Vagina (tissue), 2 donors: ENCODE measurements around the gene CDC42. TPM values are rescaled to one million over a fixed set of nuclear protein-coding genes. Genes with fewer than 3 reads are reported as not detected.

ENCODE experiments used
- DNase-seq, 2 donors: peaks; one replicate each; pipeline ENCODE4 v3.0.0-alpha.2; 2017; ENCODE audit errors: extremely low spot score in 2 of 2
- H3K27ac ChIP-seq: fragments of 200-600 bp; sonication (generic); one replicate; pipeline ENCODE4 v1.5.1; 2019
- H3K27me3 ChIP-seq: fragments of 200-600 bp; sonication (generic); one replicate; pipeline ENCODE4 v1.5.1; 2019
- H3K36me3 ChIP-seq, 2 donors: fragments of 200-600 bp; sonication (generic); one replicate each; pipeline ENCODE4 v1.5.1; 2017 to 2019
- H3K4me1 ChIP-seq: fragments of 200-600 bp; sonication (generic); one replicate; pipeline ENCODE4 v1.5.1; 2019
- H3K4me3 ChIP-seq, 2 donors: fragments of 200-600 bp; sonication (generic); 1 replicate in 1 of 2; 2 replicates in 1 of 2; pipeline ENCODE4 v1.5.1; 2016 to 2019
- H3K9me3 ChIP-seq: fragments of 200-600 bp; sonication (generic); one replicate; pipeline ENCODE4 v1.5.1; 2019
- CTCF ChIP-seq, 3 experiments: fragments of 450-650 bp in 2 of 3; fragments of 200-600 bp in 1 of 3; sonication (generic) in 1 of 3; IDR thresholded peaks; one replicate each; pipeline ENCODE4 v1.5.1; 2017 to 2019; ENCODE audit warnings: antibody characterized with exemption in 3 of 3, mild to moderate bottlenecking in 2 of 3, moderate library complexity in 2 of 3
- POLR2A ChIP-seq, 2 donors: fragments of 450-650 bp; IDR thresholded peaks; one replicate each; pipeline ENCODE4 v1.6.1; 2017; ENCODE audit warnings: antibody characterized with exemption in 2 of 2, mild to moderate bottlenecking in 2 of 2, moderate library complexity in 2 of 2
- POLR2AphosphoS5 ChIP-seq, 2 donors: sonication (generic); formaldehyde crosslinking; IDR thresholded peaks; one replicate each; pipeline ENCODE4 v1.9.0; 2017; ENCODE audit warnings: antibody characterized with exemption in 2 of 2, mild to moderate bottlenecking in 2 of 2, low read depth in 1 of 2; ENCODE audit not compliant: insufficient read depth in 1 of 2
- intact Hi-C: fragments of 100-400 bp; cut with DNase I; formaldehyde crosslinking; loops from one replicate; pipeline ENCODE4 v1.15.1; 2023
- total RNA-seq: library from RNA; depleted of rRNA; stranded (reverse); fragments of >200 nt; gene quantifications from one replicate; pipeline ENCODE4 v1.2.3, GENCODE V29; 2016

Gene CDC42
- total RNA-seq, 1 donor from 2014 or later: 141 TPM

GRCh38 chr1:22124592-22125229, 72.2 kb downstream of the CDC42 start:
- H3K36me3 ChIP-seq: peaks cover 0 to 8% of the 10 kb centered on the region in 2 donors
- no peak for DNase-seq
- intact Hi-C loops: no loop called here
- H3K9me3 ChIP-seq: no peaks in the 10 kb centered on the region
- no peaks in the 10 kb centered on the region for H3K4me1 ChIP-seq
- no peak overlapping the region for H3K27ac ChIP-seq
- H3K4me3 ChIP-seq: no peak overlapping the region
- TF ChIP-seq POLR2A (IDR thresholded peaks at IDR 0.05): no peak
- no peak for TF ChIP-seq POLR2AphosphoS5 (IDR thresholded peaks at IDR 0.05; ENCODE audit: insufficient read depth in 1 of 2, low read depth in 1 of 2)
- H3K27me3 ChIP-seq: no peaks in the 10 kb centered on the region

GRCh38 chr1:22126531-22126930, 74.0 kb downstream of the CDC42 start:
- intact Hi-C loops: no loop called here
- Histone ChIP-seq H3K9me3 (no peaks in the 10 kb centered on the region), H3K4me1 (no peaks in the 10 kb centered on the region), H3K27me3 (no peaks in the 10 kb centered on the region), H3K4me3 (no peak overlapping the region), H3K27ac (no peak overlapping the region), H3K36me3 (no peaks in the 10 kb centered on the region)
- TF ChIP-seq POLR2A (IDR thresholded peaks at IDR 0.05) (no peak), CTCF (IDR thresholded peaks at IDR 0.05) (no peak), POLR2AphosphoS5 (IDR thresholded peaks at IDR 0.05; ENCODE audit: insufficient read depth in 1 of 2, low read depth in 1 of 2) (no peak)
- DNase-seq: no peak

GRCh38 chr1:22127248-22127647, 74.7 kb downstream of the CDC42 start:
- Histone ChIP-seq H3K9me3 (no peaks in the 10 kb centered on the region), H3K27me3 (no peaks in the 10 kb centered on the region), H3K4me1 (peaks cover 6% of the 10 kb centered on the region), H3K36me3 (no peaks in the 10 kb centered on the region), H3K4me3 (no peak overlapping the region), H3K27ac (no peak overlapping the region)
- DNase-seq: no peak
- no peak for TF ChIP-seq POLR2A (IDR thresholded peaks at IDR 0.05)
- intact Hi-C loops: no loop called here

- no peaks in the 10 kb centered on the region for H3K27me3 ChIP-seq
- H3K27ac ChIP-seq: no peak overlapping the region
- H3K4me1 ChIP-seq: peaks cover 11% of the 10 kb centered on the region
- no peaks in the 10 kb centered on the region for H3K9me3 ChIP-seq
- H3K36me3 ChIP-seq: no peaks in the 10 kb centered on the region
- DNase-seq: no peak
- no peak for TF ChIP-seq POLR2A (IDR thresholded peaks at IDR 0.05)
- TF ChIP-seq POLR2AphosphoS5 (IDR thresholded peaks at IDR 0.05; ENCODE audit: insufficient read depth in 1 of 2, low read depth in 1 of 2): no peak
- no peak for TF ChIP-seq CTCF (IDR thresholded peaks at IDR 0.05)
- intact Hi-C loops: no loop called here
- H3K4me3 ChIP-seq: no peak overlapping the region
Observed at GRCh38 chr1:22127731-22128130, 75.2 kb downstream of the CDC42 start.

- Histone ChIP-seq H3K4me3 (no peak overlapping the region), H3K27ac (no peak overlapping the region), H3K4me1 (peaks cover 16% of the 10 kb centered on the region), H3K36me3 (no peaks in the 10 kb centered on the region), H3K9me3 (no peaks in the 10 kb centered on the region), H3K27me3 (no peaks in the 10 kb centered on the region)
- TF ChIP-seq POLR2A (IDR thresholded peaks at IDR 0.05) (no peak), POLR2AphosphoS5 (IDR thresholded peaks at IDR 0.05; ENCODE audit: insufficient read depth in 1 of 2, low read depth in 1 of 2) (no peak), CTCF (IDR thresholded peaks at IDR 0.05) (no peak)
- DNase-seq: no peak
- intact Hi-C loops: no loop called here
Observed at GRCh38 chr1:22128392-22128791, 75.9 kb downstream of the CDC42 start.

- Histone ChIP-seq H3K27ac (no peak overlapping the region), H3K36me3 (no peaks in the 10 kb centered on the region), H3K27me3 (no peaks in the 10 kb centered on the region), H3K4me1 (peaks cover 23% of the 10 kb centered on the region), H3K4me3 (no peak overlapping the region), H3K9me3 (no peaks in the 10 kb centered on the region)
- intact Hi-C loops: loop anchor here (10.0 kb wide), 1 partner anchor 505 kb away; the partner anchor contains the start of gene C1QA
- DNase-seq: no peak
- no peak for TF ChIP-seq POLR2AphosphoS5 (IDR thresholded peaks at IDR 0.05; ENCODE audit: insufficient read depth in 1 of 2, low read depth in 1 of 2)
- no peak for TF ChIP-seq POLR2A (IDR thresholded peaks at IDR 0.05)
- no peak for TF ChIP-seq CTCF (IDR thresholded peaks at IDR 0.05)
Observed at GRCh38 chr1:22129501-22130117, 77.1 kb downstream of the CDC42 start.
